Right hindlimb (tissue), 1 donor: ENCODE data around the gene C16orf87.
"Not testable (repeated sequence)": the region's sequence is repeated elsewhere in the genome, so short reads cannot be mapped to it uniquely, and the experiment has no call there.

Experiments
- DNase-seq: peaks from one replicate; pipeline ENCODE4 v3.0.0-alpha.2; 2018

Gene C16orf87

GRCh38 chr16:46797501-46797900 lies 33.5 kb downstream of the C16orf87 start:
- DNase-seq = no peak

- no peak for DNase-seq
Observed at GRCh38 chr16:46796764-46797269, 34.2 kb downstream of the C16orf87 start.

GRCh38 chr16:46793841-46794240 lies 37.1 kb downstream of the C16orf87 start:
- no peak for DNase-seq

- no peak for DNase-seq
Observed at GRCh38 chr16:46790599-46791270, 40.2 kb downstream of the C16orf87 start.

- DNase-seq = peak; percentile 69
Observed at GRCh38 chr16:46789499-46790414, 41.2 kb downstream of the C16orf87 start.

- DNase-seq = no peak
Observed at GRCh38 chr16:46788891-46789474, 42.0 kb downstream of the C16orf87 start.

- no peak for DNase-seq
Observed at GRCh38 chr16:46787909-46788308, 43.1 kb downstream of the C16orf87 start.

- DNase-seq = no peak
Observed at GRCh38 chr16:46785076-46785845, 45.7 kb downstream of the C16orf87 start.

- DNase-seq = not testable (repeated sequence)
Observed at GRCh38 chr16:46784569-46784968, 46.4 kb downstream of the C16orf87 start.

GRCh38 chr16:46783800-46784199 lies 47.2 kb downstream of the C16orf87 start:
- no peak for DNase-seq

GRCh38 chr16:46782320-46782719 lies 48.7 kb downstream of the C16orf87 start:
- no peak for DNase-seq

- DNase-seq = no peak
Observed at GRCh38 chr16:46777804-46778203, 53.2 kb downstream of the C16orf87 start.

- DNase-seq = no peak
Observed at GRCh38 chr16:46775214-46775613, 55.8 kb downstream of the C16orf87 start.

- no peak for DNase-seq
Observed at GRCh38 chr16:46774743-46775177, 56.2 kb downstream of the C16orf87 start.

- DNase-seq = no peak
Observed at GRCh38 chr16:46772463-46772862, 58.5 kb downstream of the C16orf87 start.

GRCh38 chr16:46768809-46769208 lies 62.2 kb downstream of the C16orf87 start:
- no peak for DNase-seq

- DNase-seq = no peak
Observed at GRCh38 chr16:46765050-46765449, 65.9 kb downstream of the C16orf87 start.

GRCh38 chr16:46763147-46763546 lies 67.8 kb downstream of the C16orf87 start:
- no peak for DNase-seq

- DNase-seq = no peak
Observed at GRCh38 chr16:46762583-46762982, 68.4 kb downstream of the C16orf87 start.

- no peak for DNase-seq
Observed at GRCh38 chr16:46759309-46759708, 71.7 kb downstream of the C16orf87 start.

- peak; percentile 42 for DNase-seq
Observed at GRCh38 chr16:46757339-46758050, 73.5 kb downstream of the C16orf87 start.

- DNase-seq = no peak
Observed at GRCh38 chr16:46756772-46757171, 74.2 kb downstream of the C16orf87 start.
